HepG2 (cell line): Measurements from ENCODE around the gene ZC3H13. TPM values are rescaled to one million over a fixed set of nuclear protein-coding genes. Genes with fewer than 3 reads are reported as not detected.

ENCODE experiments used
- ARID5B ChIP-seq: IDR thresholded peaks from 2 replicates; pipeline ENCODE4 v1.4.0; 2020; ENCODE audit warnings: mild to moderate bottlenecking, missing genetic modification reagents
- HMGXB3 ChIP-seq: sonication (generic); formaldehyde crosslinking; IDR thresholded peaks from 2 replicates; pipeline ENCODE4 v1.4.0; 2020; ENCODE audit warnings: missing genetic modification reagents, borderline replicate concordance
- MTF2 ChIP-seq: sonication (generic); formaldehyde crosslinking; IDR thresholded peaks from 2 replicates; pipeline ENCODE4 v1.5.0; 2020; ENCODE audit warnings: missing genetic modification reagents, borderline replicate concordance
- NR2F2 ChIP-seq: IDR thresholded peaks from 2 replicates; pipeline ENCODE4 v1.6.1; 2012; ENCODE audit warnings: low read depth, inconsistent platforms, borderline replicate concordance
- RBM39 ChIP-seq: fragments of 200-400 bp; formaldehyde crosslinking; IDR thresholded peaks from one replicate; pipeline ENCODE4 v1.6.1; 2018; ENCODE audit warnings: antibody characterized with exemption, mild to moderate bottlenecking, low read depth, low read length; ENCODE audit not compliant: poor library complexity, severe bottlenecking
- ZFP90 ChIP-seq: sonication (generic); formaldehyde crosslinking; IDR thresholded peaks from 2 replicates; pipeline ENCODE4 v1.8.0; 2022; ENCODE audit warnings: missing genetic modification reagents, mild to moderate bottlenecking, inconsistent platforms, borderline replicate concordance
- ZNF629 ChIP-seq: sonication (generic); formaldehyde crosslinking; conservative IDR thresholded peaks from 2 replicates; pipeline ENCODE4 v1.5.0; 2020; ENCODE audit warnings: missing genetic modification reagents
- ZNF761 ChIP-seq: sonication (generic); formaldehyde crosslinking; conservative IDR thresholded peaks from 2 replicates; pipeline ENCODE4 v1.4.0; 2020; ENCODE audit warnings: mild to moderate bottlenecking, missing genetic modification reagents
- polyA plus RNA-seq, 8 experiments: library from polyadenylated mRNA; depleted of rRNA in 3 of 8; stranded (reverse) in 7 of 8; unstranded in 1 of 8; fragments of >200 nt; fragmentation: Illumina TruSeq in 4 of 8; extraction: Trizol in 4 of 8; gene quantifications; 2 replicates each; pipeline versions ENCODE4 v1.2.1 to v1.2.3, GENCODE V29; 2011 to 2016; ENCODE audit warnings: low read depth in 4 of 8, missing spikeins in 1 of 8, mixed read lengths in 1 of 8; ENCODE audit not compliant: insufficient read depth in 1 of 8
- total RNA-seq, 5 experiments: library from RNA; depleted of rRNA; stranded (reverse); fragments of >200 nt; fragmentation: Illumina TruSeq; extraction: Trizol; gene quantifications; 2 replicates each; pipeline ENCODE4 v1.2.3, GENCODE V29; 2016; ENCODE audit warnings: low read depth in 1 of 5

ZC3H13 gene
- total and polyA plus RNA-seq, 2 of the 13 experiments (the other 11 are each of a cell fraction or from before 2014, with no cell fraction given) = 2.7 to 23.5 TPM

- TF ChIP-seq ARID5B (CRISPR knock-in tag) (no peak), HMGXB3 (CRISPR knock-in tag) (no peak), RBM39 (no peak), NR2F2 (no peak), MTF2 (CRISPR knock-in tag) (no peak), ZNF761 (no peak), ZFP90 (no peak), ZNF629 (CRISPR knock-in tag) (no peak)
- TF ChIP-seq, all 625 proteins: peak for 0
Measured at GRCh38 chr13:46015366-46015765, 37.2 kb downstream of the ZC3H13 start (continued).
